ENCODE results near the gene CD9.

CD9 gene

GRCh38 chr12:6272300-6273204 is 72.4 kb downstream of the CD9 start:
- DNase-seq = no peak

GRCh38 chr12:6273205-6273540 is 73.0 kb downstream of the CD9 start:
- no peak for DNase-seq

GRCh38 chr12:6273541-6274230 is 73.5 kb downstream of the CD9 start:
- DNase-seq = no peak

- DNase-seq = no peak
Observed at GRCh38 chr12:6274231-6275221, 74.3 kb downstream of the CD9 start.

DNA sequence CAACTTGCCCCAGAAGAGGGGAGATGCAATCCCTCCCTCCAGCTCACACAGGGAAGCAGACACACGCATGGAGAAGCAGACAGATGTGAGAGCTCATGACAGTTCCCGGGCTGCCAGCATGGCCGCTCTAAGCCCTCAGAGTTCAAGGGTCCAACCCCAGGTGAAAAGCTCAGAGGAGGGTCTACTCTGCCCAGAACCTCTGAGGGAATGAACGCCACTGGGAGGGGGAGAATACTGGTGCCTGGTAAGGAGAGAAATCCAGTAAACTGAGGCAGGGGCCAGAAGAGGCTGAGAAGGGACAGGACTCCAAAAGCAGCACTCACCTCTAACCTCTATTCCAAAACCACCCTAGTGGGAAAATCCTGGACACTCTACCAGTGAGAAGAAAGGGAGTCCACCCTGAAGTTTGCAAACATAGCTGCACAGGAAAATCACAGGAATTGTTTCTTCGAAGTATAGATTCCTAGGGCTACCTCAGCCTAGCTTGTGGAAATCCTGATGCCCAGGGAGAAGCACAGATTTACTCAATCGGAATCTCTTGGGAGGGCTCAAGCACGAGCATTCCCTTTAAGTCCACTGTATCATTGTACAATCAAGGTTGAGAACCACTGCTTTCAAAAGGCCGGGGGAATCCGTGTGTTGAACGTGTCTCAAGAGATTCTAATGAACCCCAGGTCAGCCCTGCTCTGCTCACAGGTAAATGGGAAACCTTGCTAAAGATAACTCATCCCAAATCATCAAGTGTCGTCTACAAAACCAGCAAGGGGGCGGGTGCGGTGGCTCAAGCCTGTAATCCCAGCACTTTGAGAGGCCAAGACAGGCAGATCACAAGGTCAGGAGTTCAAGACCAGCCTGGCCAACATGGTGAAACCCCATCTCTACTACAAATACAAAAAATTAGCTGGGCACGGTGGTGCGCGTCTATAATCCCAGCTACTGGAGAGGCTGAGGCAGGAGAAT is 76.0 kb downstream of the CD9 start:
- no peak for DNase-seq

DNA sequence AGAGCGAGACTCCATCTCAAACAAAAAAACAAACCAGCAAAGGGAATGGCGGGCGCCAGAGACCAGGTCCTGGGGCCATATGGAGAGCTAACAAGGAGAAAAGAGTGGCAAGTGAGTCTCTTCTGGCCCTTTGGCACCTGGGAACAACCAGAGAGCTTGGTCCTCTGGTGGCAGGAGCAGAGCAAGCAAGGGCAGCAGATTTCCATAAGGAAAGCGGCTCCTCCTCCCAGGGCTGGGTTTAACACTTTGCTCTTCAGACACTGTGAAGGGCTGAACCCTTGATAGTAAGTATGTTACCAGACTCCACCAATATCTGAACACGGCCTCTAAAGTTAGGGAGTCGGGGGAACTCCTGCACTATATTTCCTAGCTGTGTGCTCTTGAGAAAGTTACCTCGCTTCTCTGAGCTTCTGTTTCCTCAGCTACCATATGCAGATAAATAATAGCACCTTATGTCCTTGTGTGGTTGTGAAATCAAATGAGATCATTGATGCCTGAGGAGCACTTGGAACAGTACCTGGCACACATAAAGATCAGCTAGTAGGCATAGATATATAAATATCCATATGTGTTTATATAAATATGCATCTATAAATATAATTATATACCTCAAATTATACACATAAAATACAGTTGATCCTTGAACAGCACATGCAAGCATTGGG is 76.9 kb downstream of the CD9 start:
- DNase-seq = no peak

DNA sequence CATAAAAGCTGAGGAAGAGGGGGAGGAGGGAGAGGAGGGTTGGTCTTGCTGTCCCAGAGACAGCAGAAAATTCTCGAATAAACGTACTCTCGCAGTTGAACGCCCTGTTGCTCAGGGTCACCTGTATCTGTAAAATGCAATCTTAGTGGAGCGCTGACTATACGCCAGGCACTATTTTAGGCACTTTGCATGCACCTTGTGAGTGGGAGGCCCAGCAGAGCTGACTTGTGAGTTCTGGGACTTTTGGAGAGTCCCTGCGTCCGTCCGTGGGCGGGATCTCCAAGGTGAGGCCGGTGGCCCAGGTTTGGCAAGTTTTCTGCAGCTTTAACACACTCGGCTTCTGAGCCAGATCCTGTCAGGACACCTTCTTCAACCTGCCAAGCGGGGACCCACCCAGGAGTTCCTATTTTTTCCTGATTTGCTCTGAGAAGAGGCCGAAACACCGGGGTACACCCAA is 77.8 kb downstream of the CD9 start:
- DNase-seq = peak in 2 of 56 donors; percentile 40 to 60

DNA sequence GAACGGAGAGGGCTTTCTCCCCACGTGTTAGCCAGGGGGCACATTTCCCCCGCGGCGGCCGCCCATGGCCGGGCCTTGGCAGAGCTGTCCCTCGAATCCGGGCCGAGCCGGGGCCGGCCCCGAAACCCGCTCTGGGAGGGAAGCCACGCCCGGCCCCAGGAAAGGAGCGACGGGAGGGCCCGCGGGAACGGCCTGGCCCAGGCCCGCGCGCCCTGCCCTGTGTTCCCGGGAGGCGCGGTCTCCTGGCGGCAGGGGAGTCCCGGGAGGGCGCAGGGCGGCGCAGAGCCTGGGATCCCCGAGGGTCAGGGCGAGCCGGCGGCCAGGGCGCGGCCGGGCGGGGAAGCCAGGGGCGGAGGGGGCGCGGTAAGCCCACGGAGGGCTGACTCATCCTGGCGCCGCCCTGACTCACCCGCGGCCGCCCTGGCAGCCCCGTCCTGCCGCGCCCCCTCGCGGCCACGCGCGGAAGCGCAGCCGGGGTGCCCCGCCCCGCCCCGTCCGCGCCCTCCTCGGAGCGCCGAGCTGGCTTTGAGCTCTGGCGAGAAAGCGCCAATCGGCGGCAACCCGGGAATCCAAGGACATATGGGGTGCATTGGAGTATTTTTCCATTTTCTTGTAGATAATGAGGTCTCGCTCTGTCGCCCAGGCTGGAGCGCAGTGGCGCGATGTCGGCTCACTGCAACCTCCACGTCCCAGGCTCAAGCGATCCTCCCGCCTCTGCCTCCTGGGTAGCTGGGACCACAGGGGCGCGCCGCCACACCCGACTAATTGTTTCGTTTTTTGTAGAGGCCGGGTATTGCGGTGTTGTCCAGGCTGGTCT is 78.4 kb downstream of the CD9 start:
- DNase-seq = peak in 49 of 56 donors; percentile 18 to 86 (median 58)

DNA sequence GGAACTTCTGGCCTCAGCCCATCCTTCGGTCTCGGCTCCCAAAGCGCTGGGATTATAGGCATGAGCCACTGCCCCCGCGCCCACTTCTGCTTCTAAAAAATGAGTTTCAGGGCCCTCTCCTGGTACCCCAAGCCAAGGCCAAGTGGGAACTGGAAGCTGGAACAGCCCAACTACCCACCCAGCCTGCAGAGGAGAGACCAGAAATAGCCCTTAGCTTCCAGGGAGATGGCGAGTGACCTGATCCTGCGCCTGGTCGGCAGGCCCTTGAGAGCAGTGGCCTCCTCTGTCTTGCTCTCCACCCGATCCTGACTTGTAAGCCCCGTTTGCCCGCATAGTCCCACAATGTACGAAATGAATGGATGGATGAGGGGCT is 79.0 kb downstream of the CD9 start:
- no peak for DNase-seq

- no peak for DNase-seq
Observed at GRCh38 chr12:6279631-6280030, 79.4 kb downstream of the CD9 start.

DNA sequence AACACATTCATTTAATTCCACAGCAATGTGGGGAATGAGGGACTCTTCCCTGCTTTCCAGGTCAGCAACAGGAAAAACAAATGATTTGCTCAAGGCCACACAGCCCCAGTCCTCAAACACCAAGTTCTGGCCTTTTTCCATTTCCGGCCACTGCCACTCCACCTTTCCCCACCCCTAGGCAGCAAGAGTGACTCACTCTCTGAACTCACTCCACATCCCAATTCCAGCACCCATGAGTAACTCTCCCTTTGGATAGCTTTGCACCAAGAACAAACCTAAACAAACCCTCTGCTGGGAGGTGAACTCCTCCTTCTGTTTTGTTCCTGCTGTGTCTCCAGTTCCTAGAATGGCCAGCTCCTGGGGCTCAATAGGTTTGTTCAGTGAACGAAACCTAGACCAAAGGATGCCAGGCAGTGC is 79.9 kb downstream of the CD9 start:
- no peak for DNase-seq

DNA sequence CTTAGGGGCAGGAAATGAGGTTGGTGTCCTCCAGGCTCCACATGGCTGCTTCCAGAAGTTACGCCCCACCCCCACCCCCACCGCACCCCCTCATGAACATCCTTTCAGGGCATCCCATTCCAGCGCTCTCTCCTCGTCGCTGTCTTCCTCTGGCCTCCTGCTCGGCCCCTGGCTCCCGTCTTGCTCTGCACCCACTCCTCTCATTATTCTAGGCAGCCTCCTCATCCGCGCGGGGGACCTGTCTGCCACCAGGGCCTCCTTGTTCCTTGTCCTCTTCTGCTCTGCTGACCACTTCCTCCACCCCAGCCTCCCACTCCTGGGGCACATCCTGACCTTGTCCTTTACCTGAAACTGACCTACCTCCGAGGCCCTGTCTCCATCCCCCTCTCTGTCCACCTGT is 80.5 kb downstream of the CD9 start:
- DNase-seq = no peak

- no peak for DNase-seq
Observed at GRCh38 chr12:6281081-6281809, 81.0 kb downstream of the CD9 start.

DNA sequence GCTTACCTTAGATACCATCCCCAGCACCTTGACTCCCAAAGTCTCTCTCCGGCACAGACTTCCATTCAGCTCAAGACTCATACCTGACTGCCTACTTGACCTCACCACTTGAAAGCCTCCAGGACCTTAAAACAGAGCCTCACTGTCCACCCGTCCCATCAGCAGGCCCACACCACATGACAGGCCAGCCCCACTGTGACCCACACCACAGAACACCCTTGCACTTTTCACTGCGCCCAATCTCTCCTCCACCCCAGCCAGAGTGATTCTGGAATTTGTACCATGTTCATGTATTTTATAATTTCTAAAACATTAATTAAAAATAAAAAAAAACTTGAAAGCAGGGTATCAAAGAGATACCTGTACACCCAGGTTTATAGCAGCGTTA is 82.2 kb downstream of the CD9 start:
- DNase-seq = no peak

DNA sequence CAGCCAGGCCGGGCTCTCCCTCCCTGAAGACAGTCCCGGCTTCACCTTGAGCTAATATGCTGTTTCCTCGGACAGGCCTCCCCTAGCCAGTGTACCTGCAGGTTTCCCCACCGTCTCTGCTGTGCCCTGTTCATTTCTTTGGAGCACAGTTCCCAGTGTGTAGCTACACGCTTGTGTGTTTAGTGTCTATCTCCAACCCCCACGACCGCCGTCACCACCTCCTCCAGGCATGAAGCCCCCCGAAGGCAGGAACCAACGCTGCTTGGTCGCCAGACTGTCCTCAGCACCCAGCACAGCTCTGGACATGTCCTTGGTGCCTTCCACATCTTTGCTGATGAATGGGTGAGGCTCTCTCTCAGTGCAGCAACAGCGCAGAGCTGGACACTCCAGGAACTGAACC is 84.1 kb downstream of the CD9 start:
- DNase-seq = no peak

DNA sequence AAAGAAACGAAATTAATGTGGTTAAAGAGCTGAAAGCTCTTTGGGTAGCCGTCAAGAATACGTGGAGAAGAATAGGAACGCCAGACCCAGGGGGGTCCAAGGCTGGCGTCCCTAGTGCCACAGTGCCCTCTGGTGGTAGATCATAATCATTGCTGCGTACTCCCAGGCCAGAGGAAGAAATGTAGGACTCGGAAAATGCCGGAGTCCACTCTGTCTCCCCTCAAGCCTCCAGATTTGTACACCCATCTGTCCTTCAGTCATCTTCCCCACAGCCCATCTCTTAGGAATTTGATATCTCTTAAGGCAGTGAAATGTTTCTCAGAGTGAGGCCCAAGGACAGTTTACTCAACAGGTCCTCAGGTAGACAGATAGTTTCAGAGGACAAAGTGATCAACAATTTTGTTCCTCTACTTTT is 84.9 kb downstream of the CD9 start:
- peak in 41 of 56 donors; percentile 8 to 70 (median 26) for DNase-seq

DNA sequence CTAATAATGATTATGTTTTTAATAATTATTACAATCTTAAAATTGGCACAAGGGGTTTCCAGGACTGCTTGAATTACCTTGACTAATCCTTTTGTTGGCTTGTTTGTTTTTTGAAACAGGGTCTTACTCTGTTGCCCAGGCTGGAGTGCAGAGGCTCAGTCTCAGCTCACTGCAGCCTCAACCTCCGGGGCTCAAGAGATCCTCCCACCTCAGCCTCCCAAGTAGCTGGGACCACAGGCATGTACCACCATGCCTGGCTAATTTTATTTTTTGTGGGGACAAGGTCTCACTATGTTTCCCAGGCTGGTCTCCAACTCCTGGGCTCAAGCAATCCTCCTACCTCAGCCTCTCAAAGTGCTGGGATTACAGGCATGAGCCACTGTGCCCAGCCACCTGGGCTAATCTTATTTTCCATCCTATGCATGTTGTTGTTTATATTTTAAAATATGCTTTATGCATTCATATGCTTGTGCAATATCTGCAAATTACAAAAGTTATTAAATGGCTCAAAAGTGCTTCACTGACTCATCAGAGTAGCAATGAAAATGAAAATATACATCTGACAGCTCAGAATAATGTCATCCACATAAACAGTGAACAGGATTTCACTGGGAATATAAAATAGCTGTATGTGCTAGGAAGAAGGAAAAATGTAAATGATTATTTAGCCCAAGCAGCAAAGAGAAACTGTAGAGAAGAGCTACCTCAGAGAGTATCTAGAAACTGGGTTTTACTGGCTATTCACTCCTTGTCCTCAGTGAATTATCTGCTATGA is 85.5 kb downstream of the CD9 start:
- no peak for DNase-seq

All from amygdala (tissue), 56 donors.